HUES6 (cell line): Measurements from ENCODE around the gene KLHL29.

Experiments used
- H3K27ac ChIP-seq: 2 replicates; pipeline ENCODE4 v1.7.0; 2013; ENCODE audit warnings: low read depth, mild to moderate bottlenecking, low read length, inconsistent platforms
- H3K27me3 ChIP-seq: 2 replicates; pipeline ENCODE4 v1.6.1; 2013; ENCODE audit warnings: low read length; ENCODE audit not compliant: control insufficient read depth, insufficient read depth
- H3K36me3 ChIP-seq: 2 replicates; pipeline ENCODE4 v1.6.1; 2013; ENCODE audit warnings: low read length; ENCODE audit not compliant: control insufficient read depth, insufficient read depth
- H3K4me1 ChIP-seq: 2 replicates; pipeline ENCODE4 v1.6.1; 2013; ENCODE audit warnings: low read length; ENCODE audit not compliant: control insufficient read depth, insufficient read depth
- H3K4me3 ChIP-seq: 2 replicates; pipeline ENCODE4 v1.5.1; 2013; ENCODE audit warnings: low read depth, low read length
- H3K9ac ChIP-seq: one replicate; pipeline ENCODE4 v1.6.1; 2013; ENCODE audit warnings: mild to moderate bottlenecking, low read length
- H3K9me3 ChIP-seq: 2 replicates; pipeline ENCODE4 v1.6.1; 2013; ENCODE audit warnings: low read depth, low read length; ENCODE audit not compliant: control insufficient read depth, insufficient read depth

Gene KLHL29

DNA sequence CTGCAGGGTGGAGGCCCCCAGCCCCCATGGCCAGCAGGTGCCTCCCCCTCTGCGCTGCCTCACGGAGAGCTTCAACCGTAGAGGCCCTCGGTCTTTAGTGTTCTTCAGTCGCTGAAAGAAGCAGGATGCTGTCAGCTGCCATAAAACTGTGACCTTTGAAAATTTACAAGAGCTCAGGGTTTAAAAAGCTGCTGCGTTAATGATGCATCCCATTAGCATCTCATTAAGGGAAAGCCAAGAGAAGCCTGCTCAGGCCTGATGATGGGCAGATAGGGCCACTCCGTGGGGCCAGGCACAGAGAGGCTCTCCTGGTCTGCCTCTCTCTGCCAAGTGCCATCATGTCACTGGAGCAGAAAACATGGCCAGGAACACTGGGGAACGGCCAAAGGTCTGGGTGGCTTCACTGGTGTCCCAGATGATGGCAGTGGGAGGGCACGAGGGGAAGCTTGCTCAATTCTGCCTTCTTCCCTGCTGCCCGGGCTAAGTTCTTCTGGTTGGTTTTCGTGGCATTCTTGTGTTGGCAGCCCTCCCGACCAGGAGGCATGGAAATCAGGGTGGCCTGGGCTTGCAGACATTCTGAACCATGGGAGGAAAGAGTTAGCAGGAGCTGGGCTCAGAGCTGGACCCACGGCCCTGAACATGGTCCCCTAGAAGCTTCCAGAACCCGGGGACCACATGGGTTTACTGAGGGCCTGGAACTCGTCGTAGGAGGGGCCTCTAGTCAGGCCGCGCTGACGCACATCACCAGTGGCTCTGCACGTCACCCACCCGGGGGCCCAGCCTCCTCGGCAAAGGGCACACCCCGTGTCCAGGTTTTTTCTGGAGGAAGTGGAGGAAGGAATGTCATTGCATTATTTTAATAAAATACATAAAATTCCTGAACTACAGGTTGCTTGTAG, 250.7 kb downstream of the KLHL29 start:
- Histone ChIP-seq H3K27me3 (no peaks in the 10 kb centered on the region), H3K4me1 (peaks cover 11% of the 10 kb centered on the region; the same call in 1 of the 2 replicates), H3K36me3 (no peaks in the 10 kb centered on the region), H3K9ac (no peak overlapping the region), H3K27ac (no peak overlapping the region), H3K9me3 (no peaks in the 10 kb centered on the region), H3K4me3 (no peak overlapping the region)

DNA sequence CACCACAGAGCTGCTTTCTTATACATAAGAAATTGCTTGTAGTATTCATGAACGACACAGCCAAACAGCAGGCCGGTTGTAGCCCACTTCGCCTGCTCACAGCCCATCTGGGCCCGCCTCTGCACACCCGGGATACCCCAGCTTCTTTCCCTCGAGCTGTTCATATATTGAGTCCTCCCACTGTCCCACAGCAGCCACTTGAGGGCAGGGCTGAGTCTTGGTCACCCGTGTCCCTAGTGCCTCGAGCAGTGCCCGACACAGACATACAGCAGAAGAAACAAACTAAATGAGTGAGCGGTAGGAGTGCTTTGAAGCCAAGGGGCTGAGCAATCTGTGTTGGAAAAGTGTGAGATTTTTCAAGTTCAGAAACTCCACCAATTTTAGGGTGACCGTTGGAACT, 251.4 kb downstream of the KLHL29 start:
- Histone ChIP-seq H3K4me3 (no peak overlapping the region), H3K27ac (no peak overlapping the region), H3K9me3 (no peaks in the 10 kb centered on the region), H3K27me3 (no peaks in the 10 kb centered on the region), H3K36me3 (no peaks in the 10 kb centered on the region), H3K4me1 (peaks cover 11% of the 10 kb centered on the region; the same call in 1 of the 2 replicates), H3K9ac (no peak overlapping the region)

DNA sequence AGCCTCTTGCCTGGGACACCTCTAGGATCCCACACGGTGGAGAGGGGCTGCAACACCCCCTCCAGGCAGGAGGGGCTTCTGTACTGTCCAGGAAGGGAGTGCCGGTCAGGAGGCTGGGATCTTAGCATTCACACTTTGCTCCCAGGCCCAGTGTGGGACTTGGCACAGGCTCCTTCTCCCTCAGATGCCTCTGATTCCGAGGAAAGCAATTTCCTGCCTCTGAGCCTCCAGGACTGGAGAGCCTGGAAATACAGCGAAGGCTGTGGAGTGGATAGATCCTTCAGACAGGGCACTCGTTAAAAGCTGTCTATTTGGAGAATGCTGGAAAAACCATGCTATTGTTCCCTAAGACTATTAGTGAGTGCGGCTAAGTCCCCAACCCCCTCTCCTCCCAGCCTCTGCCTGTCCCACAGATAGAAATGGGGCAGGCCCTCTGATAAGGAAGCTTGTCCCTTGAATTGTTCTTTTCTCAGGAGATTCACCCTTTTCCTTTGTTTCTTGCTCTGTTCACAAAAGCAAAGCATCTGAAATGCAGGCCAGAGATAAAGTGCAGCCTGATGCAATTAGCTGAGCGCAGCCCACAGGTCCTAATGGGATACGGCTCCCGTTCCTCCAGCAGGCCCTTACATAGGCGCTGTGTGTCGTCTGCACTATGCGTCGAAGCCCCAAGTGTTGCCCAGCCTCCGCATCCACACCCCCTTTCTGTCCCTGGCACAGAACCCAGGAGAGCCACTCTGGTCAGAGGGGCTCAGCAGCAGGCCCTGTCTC, 252.2 kb downstream of the KLHL29 start:
- Histone ChIP-seq H3K9ac (no peak overlapping the region), H3K27ac (no peak overlapping the region), H3K27me3 (no peaks in the 10 kb centered on the region), H3K9me3 (no peaks in the 10 kb centered on the region), H3K4me3 (no peak overlapping the region), H3K4me1 (peaks cover 11% of the 10 kb centered on the region; the same call in 1 of the 2 replicates), H3K36me3 (no peaks in the 10 kb centered on the region)

DNA sequence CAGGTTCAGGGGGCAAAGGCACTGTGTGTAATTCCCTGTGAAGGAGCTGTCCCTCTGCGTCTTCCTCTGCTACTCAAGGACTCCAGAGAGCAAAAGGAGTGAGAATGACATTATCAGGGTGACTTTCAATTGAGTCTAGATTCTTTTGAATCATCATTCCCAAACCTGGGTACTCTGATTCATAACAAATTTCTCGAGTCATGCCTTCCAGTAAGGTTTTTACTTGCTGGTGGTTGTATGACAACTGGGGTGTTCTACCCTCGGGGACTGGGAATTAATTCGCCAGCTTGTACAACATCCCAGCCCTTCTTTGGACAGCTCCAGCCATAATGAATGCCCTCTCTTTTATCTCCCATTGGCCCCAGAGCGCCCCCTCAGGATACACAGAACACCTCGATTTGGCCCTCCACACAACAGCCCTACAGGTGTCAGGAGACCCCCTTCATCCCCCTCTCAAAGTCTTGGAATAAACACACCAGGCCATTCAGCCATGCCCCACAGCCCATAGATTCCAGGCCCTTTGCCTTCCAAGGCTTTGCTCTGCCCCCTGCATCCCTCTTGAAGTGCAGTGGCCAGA, 254.5 kb downstream of the KLHL29 start:
- H3K9me3 ChIP-seq: peaks cover 7% of the 10 kb centered on the region
- H3K4me3 ChIP-seq: no peak overlapping the region
- no peaks in the 10 kb centered on the region for H3K27me3 ChIP-seq
- H3K27ac ChIP-seq: no peak overlapping the region
- peaks cover 11% of the 10 kb centered on the region; the same call in 1 of the 2 replicates for H3K4me1 ChIP-seq
- 0 out of 2 replicates have a peak, but pooled peaks cover 3% of the 10 kb centered on the region for H3K36me3 ChIP-seq
- no peak overlapping the region for H3K9ac ChIP-seq

DNA sequence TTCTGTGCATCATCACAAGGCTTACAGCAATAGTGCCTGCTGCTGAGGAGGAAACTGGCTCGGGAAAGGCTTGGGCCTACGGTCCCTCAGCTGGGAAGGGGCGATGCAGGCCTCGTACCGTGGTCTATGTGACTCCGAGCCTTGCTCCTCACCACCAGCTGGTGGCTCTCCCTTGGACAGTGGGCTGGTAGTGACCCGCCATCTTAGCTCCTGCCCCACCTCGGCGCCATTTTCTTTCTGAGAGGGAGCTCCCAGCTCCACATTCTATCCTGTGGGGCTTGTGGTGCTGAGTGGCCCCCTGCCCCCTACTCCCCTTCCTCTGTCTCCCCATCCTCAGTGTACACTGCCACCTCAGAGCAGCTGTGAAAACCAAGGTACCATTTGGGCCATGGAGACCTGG, 255.7 kb downstream of the KLHL29 start:
- Histone ChIP-seq H3K27ac (no peak overlapping the region), H3K4me1 (peaks cover 11% of the 10 kb centered on the region; the same call in 1 of the 2 replicates), H3K4me3 (no peak overlapping the region), H3K36me3 (0 out of 2 replicates have a peak, but pooled peaks cover 3% of the 10 kb centered on the region), H3K27me3 (no peaks in the 10 kb centered on the region), H3K9me3 (peaks cover 7% of the 10 kb centered on the region), H3K9ac (no peak overlapping the region)

DNA sequence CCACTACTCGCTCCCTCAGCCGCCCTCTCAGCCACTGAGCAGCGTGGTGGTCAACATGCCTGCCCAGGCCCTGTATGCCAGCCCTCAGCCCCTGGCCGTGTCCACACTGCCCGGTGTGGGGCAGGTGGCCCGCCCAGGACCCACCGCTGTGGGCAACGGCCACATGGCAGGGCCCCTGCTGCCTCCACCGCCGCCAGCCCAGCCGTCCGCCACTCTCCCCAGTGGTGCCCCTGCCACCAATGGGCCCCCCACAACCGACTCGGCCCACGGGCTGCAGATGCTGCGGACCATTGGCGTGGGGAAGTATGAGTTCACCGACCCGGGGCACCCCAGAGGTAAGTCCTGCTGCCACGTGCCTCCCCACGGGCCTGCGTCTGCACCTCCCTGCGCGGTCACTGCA, 257.5 kb downstream of the KLHL29 start:
- Histone ChIP-seq H3K4me3 (no peak overlapping the region), H3K27ac (no peak overlapping the region), H3K27me3 (no peaks in the 10 kb centered on the region), H3K9ac (no peak overlapping the region), H3K9me3 (peaks cover 7% of the 10 kb centered on the region), H3K36me3 (0 out of 2 replicates have a peak, but pooled peaks cover 3% of the 10 kb centered on the region), H3K4me1 (peaks cover 1% of the 10 kb centered on the region; the same call in 1 of the 2 replicates)

DNA sequence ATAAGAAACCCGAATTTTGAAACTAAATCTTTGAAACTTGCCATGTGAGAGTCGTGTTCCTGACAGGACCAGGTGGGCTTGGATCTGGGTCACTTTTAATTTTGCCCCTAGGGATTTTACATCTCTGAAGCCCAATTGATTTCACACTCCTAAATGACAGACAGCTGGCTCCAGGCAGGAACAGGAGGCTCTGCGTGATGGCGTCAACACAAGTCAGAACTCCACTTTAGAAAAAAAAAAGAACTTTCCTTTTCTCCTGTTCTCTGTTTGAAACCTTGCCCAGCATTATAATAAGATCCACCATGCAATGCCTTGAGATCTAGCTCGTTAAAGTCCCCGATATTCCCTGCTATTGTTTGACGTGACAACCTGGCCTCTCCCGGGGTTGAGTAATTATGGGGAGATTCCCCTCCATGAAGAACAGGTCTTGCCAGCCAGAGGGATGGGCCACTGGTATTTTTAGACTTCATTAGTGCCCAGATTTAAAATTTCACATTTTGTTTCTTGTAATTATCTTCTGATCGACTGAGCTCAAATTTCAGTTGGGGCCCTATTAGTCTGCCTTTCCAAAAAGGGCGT, 260.3 kb downstream of the KLHL29 start:
- H3K36me3 ChIP-seq: 0 out of 2 replicates have a peak, but pooled peaks cover 3% of the 10 kb centered on the region
- no peak overlapping the region for H3K9ac ChIP-seq
- no peaks in the 10 kb centered on the region for H3K4me1 ChIP-seq
- H3K4me3 ChIP-seq: no peak overlapping the region
- H3K9me3 ChIP-seq: peaks cover 7% of the 10 kb centered on the region
- no peak overlapping the region for H3K27ac ChIP-seq
- no peaks in the 10 kb centered on the region for H3K27me3 ChIP-seq

DNA sequence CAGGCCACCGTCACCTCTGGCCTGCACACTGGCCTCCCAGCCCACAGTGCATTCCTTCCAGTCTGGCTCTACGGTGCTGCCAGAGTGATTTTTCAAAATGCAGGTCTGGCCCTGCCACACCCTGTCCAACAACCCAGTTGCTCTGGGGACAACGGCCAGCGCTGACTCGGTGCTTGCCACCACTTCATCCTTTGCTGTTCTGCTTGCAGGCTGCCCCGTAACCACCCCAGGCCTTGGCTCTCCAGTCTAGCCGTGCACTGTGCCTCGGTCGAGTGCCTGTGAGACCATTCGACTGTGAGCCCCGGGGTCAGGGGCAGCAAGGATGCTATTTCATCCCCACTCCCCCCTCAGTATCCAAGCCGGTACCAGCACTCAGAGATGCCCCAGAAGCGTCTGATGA, 262.6 kb downstream of the KLHL29 start:
- no peaks in the 10 kb centered on the region for H3K27me3 ChIP-seq
- H3K27ac ChIP-seq: no peak overlapping the region
- no peak overlapping the region for H3K9ac ChIP-seq
- H3K4me1 ChIP-seq: no peaks in the 10 kb centered on the region
- peaks cover 11% of the 10 kb centered on the region for H3K9me3 ChIP-seq
- H3K4me3 ChIP-seq: no peak overlapping the region
- 0 out of 2 replicates have a peak, but pooled peaks cover 3% of the 10 kb centered on the region for H3K36me3 ChIP-seq

DNA sequence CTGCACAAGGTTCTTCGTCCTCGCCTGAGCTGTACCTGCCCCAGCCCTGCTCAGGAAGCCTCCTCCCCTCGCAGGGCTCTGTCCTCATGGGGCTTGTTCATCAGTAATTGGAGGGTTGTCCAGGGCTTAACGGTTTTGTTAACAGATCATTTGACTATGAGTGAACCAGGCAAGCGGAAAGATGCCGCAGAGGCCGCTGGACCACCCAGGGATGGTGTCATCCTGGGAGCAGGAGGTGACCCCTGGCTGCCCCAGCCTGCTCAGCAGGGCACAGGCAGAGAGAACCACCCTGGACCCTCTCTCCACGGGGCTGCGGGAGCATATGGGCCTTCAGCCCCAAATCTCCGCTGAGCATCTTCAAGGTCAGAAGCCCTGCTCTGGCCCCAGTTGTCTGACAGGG, 264.3 kb downstream of the KLHL29 start:
- H3K4me3 ChIP-seq: no peak overlapping the region
- H3K4me1 ChIP-seq: no peaks in the 10 kb centered on the region
- no peaks in the 10 kb centered on the region for H3K36me3 ChIP-seq
- no peaks in the 10 kb centered on the region for H3K27me3 ChIP-seq
- no peak overlapping the region for H3K27ac ChIP-seq
- H3K9ac ChIP-seq: no peak overlapping the region
- H3K9me3 ChIP-seq: 0 out of 2 replicates have a peak, but pooled peaks cover 4% of the 10 kb centered on the region

DNA sequence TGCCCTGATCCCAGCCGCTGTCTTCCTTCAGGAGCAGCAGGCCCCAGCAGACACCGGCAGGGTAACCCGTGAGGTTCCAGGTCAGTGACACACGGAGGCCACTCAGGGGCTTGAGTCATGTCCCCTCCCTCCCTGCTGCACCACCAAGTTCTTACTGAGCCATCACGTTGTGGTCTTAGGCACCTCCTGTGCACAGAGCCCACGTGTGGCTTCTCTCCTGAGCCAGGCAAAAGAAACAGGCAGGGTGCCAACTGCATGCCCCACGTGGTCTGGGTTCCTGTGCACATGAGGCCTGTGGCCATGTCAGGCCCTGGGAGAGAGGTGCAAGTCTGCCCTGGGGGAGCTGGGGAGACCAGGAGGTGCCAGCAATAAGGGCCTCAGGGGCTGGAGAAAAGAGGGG, 264.8 kb downstream of the KLHL29 start:
- H3K4me1 ChIP-seq: no peaks in the 10 kb centered on the region
- H3K36me3 ChIP-seq: no peaks in the 10 kb centered on the region
- no peak overlapping the region for H3K27ac ChIP-seq
- no peak overlapping the region for H3K9ac ChIP-seq
- H3K9me3 ChIP-seq: 0 out of 2 replicates have a peak, but pooled peaks cover 4% of the 10 kb centered on the region
- H3K4me3 ChIP-seq: no peak overlapping the region
- H3K27me3 ChIP-seq: no peaks in the 10 kb centered on the region
